ENCODE data around the gene ARPC2. TPM values are rescaled to one million over a fixed set of nuclear protein-coding genes. Genes with fewer than 3 reads are reported as not detected.

The ARPC2 gene
- total RNA-seq, 1 donor from 2014 or later: 276 TPM

GRCh38 chr2:218230882-218231281 is 13.9 kb downstream of the ARPC2 start:
- Mint-ChIP-seq H3K4me1 (peaks cover 29% of the 10 kb centered on the region), H3K27me3 (ENCODE audit: low read depth) (no peaks in the 10 kb centered on the region), H3K27ac (peak overlapping the region; percentile 87), H3K36me3 (peaks cover 45% of the 10 kb centered on the region), H3K9me3 (no peaks in the 10 kb centered on the region), H3K4me3 (no peak overlapping the region)
- peak; percentile 43 for TF ChIP-seq CTCF (IDR thresholded peaks at IDR 0.05; ENCODE audit: unreplicated experiment)
- DNase-seq (ENCODE audit: low spot score in 2 of 2, unreplicated experiment in 2 of 2): no peak

- TF ChIP-seq CTCF (IDR thresholded peaks at IDR 0.05; ENCODE audit: unreplicated experiment): no peak
- peak overlapping the region; percentile 28 for H3K27ac Mint-ChIP-seq
- H3K9me3 Mint-ChIP-seq: no peaks in the 10 kb centered on the region
- no peak overlapping the region for H3K4me3 Mint-ChIP-seq
- H3K36me3 Mint-ChIP-seq: peaks cover 46% of the 10 kb centered on the region
- DNase-seq (ENCODE audit: low spot score in 2 of 2, unreplicated experiment in 2 of 2): no peak
- H3K27me3 Mint-ChIP-seq (ENCODE audit: low read depth): no peaks in the 10 kb centered on the region
- peaks cover 23% of the 10 kb centered on the region for H3K4me1 Mint-ChIP-seq
These were observed 16.6 kb downstream of the ARPC2 start for GRCh38 chr2:218233543-218233942.

GRCh38 chr2:218234521-218234920 is 17.5 kb downstream of the ARPC2 start:
- H3K4me3 Mint-ChIP-seq: no peak overlapping the region
- H3K4me1 Mint-ChIP-seq: peaks cover 15% of the 10 kb centered on the region
- TF ChIP-seq CTCF (IDR thresholded peaks at IDR 0.05; ENCODE audit: unreplicated experiment): no peak
- DNase-seq (ENCODE audit: low spot score in 2 of 2, unreplicated experiment in 2 of 2): no peak
- H3K36me3 Mint-ChIP-seq: peaks cover 55% of the 10 kb centered on the region
- H3K27ac Mint-ChIP-seq: no peak overlapping the region
- no peaks in the 10 kb centered on the region for H3K9me3 Mint-ChIP-seq
- no peaks in the 10 kb centered on the region for H3K27me3 Mint-ChIP-seq (ENCODE audit: low read depth)

- DNase-seq (ENCODE audit: low spot score in 2 of 2, unreplicated experiment in 2 of 2): no peak
- Mint-ChIP-seq H3K27me3 (ENCODE audit: low read depth) (no peaks in the 10 kb centered on the region), H3K36me3 (peaks cover 55% of the 10 kb centered on the region), H3K4me3 (no peak overlapping the region), H3K4me1 (peaks cover 14% of the 10 kb centered on the region), H3K27ac (peak overlapping the region; percentile 34), H3K9me3 (no peaks in the 10 kb centered on the region)
- no peak for TF ChIP-seq CTCF (IDR thresholded peaks at IDR 0.05; ENCODE audit: unreplicated experiment)
These were observed 18.0 kb downstream of the ARPC2 start for GRCh38 chr2:218235017-218235416.

- no peaks in the 10 kb centered on the region for H3K4me1 Mint-ChIP-seq
- no peaks in the 10 kb centered on the region for H3K9me3 Mint-ChIP-seq
- no peak overlapping the region for H3K4me3 Mint-ChIP-seq
- peaks cover 54% of the 10 kb centered on the region for H3K36me3 Mint-ChIP-seq
- no peak for DNase-seq (ENCODE audit: low spot score in 2 of 2, unreplicated experiment in 2 of 2)
- no peak for TF ChIP-seq CTCF (IDR thresholded peaks at IDR 0.05; ENCODE audit: unreplicated experiment)
- no peak overlapping the region for H3K27ac Mint-ChIP-seq
- no peaks in the 10 kb centered on the region for H3K27me3 Mint-ChIP-seq (ENCODE audit: low read depth)
These were observed 19.8 kb downstream of the ARPC2 start for GRCh38 chr2:218236829-218237228.

GRCh38 chr2:218238887-218239286 is 21.9 kb downstream of the ARPC2 start:
- Mint-ChIP-seq H3K27me3 (ENCODE audit: low read depth) (no peaks in the 10 kb centered on the region), H3K4me1 (no peaks in the 10 kb centered on the region), H3K9me3 (no peaks in the 10 kb centered on the region), H3K36me3 (peaks cover 52% of the 10 kb centered on the region), H3K4me3 (no peak overlapping the region), H3K27ac (no peak overlapping the region)
- no peak for TF ChIP-seq CTCF (IDR thresholded peaks at IDR 0.05; ENCODE audit: unreplicated experiment)
- DNase-seq (ENCODE audit: low spot score in 2 of 2, unreplicated experiment in 2 of 2): no peak
